Lower leg skin (tissue), 4 donors: ENCODE data around the gene FOXL3. TPM values are rescaled to one million over a fixed set of nuclear protein-coding genes. Genes with fewer than 3 reads are reported as not detected.

ENCODE experiments used
- DNase-seq, 2 donors: peaks; one replicate each; pipeline ENCODE4 v3.0.0-alpha.2; 2019; ENCODE audit warnings: low spot score in 2 of 2
- H3K4me3 ChIP-seq: fragments of 200-600 bp; sonication (generic); 2 replicates; pipeline ENCODE4 v1.5.1; 2017; ENCODE audit warnings: mild to moderate bottlenecking, low read depth; ENCODE audit not compliant: poor library complexity, severe bottlenecking
- POLR2A ChIP-seq, 2 donors: fragments of 450-650 bp; IDR thresholded peaks; one replicate each; pipeline ENCODE4 v1.6.1; 2016 to 2017; ENCODE audit warnings: antibody characterized with exemption in 2 of 2, mild to moderate bottlenecking in 1 of 2, moderate library complexity in 1 of 2
- WGBS, 2 donors: methylation state at CpG; one replicate each; pipeline ENCODE4 v1.1.5; 2018; 5-methylcytosine and 5-hydroxymethylcytosine counted together
- intact Hi-C: fragments of 100-400 bp; cut with DNase I; formaldehyde crosslinking; loops from one replicate; pipeline ENCODE4 v1.15.0; 2023; ENCODE audit warnings: low total_unique reads
- total RNA-seq, 4 donors: library from RNA; depleted of rRNA; stranded (reverse); fragments of >200 nt; gene quantifications; one replicate each; pipeline ENCODE4 v1.1.0, GENCODE V29; 2016
- TF ChIP-seq, protein P1 (sequence below), 3 donors: fragments of 450-650 bp; IDR thresholded peaks; one replicate each; pipeline ENCODE4 v1.5.1; 2016; ENCODE audit warnings: antibody characterized with exemption in 3 of 3, mild to moderate bottlenecking in 3 of 3, moderate library complexity in 2 of 3

FOXL3 gene
- total RNA-seq, 4 donors from 2014 or later: not detected

DNA sequence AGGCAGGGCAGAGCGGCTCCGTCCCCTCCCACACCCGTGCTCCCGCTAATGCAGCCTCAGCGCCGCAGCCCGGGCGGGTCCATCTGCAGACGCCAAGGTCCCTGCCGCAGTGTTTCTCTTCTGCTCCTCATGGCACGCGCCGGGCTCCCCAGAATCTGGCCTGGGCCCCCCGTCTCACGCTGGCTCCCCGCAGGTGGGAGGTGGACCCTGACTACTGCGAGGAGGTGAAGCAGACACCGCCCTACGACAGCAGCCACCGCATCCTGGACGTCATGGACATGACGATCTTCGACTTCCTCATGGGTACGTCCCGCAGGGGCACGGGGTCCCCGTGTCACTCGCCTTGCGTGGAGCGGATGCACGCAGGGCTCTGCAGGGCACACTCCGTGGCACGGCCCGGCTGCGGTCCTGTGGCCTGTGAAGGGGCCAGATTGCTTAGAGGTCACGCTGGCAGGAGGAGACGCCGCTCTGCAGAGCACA lies 33.5 kb upstream of the FOXL3 start:
- no peak for TF ChIP-seq POLR2A (IDR thresholded peaks at IDR 0.05)
- TF ChIP-seq, protein P1, sequence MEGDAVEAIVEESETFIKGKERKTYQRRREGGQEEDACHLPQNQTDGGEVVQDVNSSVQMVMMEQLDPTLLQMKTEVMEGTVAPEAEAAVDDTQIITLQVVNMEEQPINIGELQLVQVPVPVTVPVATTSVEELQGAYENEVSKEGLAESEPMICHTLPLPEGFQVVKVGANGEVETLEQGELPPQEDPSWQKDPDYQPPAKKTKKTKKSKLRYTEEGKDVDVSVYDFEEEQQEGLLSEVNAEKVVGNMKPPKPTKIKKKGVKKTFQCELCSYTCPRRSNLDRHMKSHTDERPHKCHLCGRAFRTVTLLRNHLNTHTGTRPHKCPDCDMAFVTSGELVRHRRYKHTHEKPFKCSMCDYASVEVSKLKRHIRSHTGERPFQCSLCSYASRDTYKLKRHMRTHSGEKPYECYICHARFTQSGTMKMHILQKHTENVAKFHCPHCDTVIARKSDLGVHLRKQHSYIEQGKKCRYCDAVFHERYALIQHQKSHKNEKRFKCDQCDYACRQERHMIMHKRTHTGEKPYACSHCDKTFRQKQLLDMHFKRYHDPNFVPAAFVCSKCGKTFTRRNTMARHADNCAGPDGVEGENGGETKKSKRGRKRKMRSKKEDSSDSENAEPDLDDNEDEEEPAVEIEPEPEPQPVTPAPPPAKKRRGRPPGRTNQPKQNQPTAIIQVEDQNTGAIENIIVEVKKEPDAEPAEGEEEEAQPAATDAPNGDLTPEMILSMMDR (IDR thresholded peaks at IDR 0.05): no peak
- 95 to 96% methylated on average over 38 of the region's 38 CpGs for WGBS, 2 donors
- H3K4me3 ChIP-seq: no peak overlapping the region
- DNase-seq: no peak
- intact Hi-C loops: no loop called here

DNA sequence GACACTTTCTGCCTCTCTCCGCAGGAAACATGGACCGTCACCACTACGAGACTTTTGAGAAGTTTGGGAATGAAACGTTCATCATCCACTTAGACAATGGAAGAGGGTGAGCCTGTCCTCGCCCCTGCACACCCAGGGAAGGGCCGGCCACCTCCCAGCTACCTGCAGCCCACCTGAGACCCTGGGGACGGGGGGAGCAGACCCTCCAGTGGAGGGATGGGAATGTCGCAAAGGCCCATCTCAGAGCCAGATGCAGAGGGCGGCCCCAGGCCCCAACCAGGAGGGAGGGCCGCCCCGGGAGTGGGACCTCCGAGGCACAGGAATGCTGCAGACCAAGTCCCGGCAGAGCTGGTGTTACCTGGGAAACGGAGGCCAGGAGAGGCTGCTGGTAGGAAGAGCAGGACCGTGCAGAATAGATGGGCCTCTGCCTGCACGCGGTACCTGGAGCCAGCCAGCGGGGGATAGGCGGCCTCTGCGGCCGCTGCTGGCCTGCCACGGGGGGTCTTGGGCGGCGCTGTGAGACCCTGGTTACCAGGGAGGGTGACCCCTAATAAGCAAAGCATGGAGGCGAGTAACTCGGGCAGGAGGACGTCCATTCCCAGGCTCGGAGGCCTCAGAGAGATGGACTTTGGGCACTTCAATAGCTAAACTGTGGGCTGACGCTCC lies 32.9 kb upstream of the FOXL3 start:
- no peak overlapping the region for H3K4me3 ChIP-seq
- intact Hi-C loops: no loop called here
- TF ChIP-seq, protein P1 (IDR thresholded peaks at IDR 0.05): no peak
- TF ChIP-seq POLR2A (IDR thresholded peaks at IDR 0.05): no peak
- 86 to 95% methylated on average over 22 to 29 of the region's 29 CpGs for WGBS, 2 donors
- DNase-seq: no peak

DNA sequence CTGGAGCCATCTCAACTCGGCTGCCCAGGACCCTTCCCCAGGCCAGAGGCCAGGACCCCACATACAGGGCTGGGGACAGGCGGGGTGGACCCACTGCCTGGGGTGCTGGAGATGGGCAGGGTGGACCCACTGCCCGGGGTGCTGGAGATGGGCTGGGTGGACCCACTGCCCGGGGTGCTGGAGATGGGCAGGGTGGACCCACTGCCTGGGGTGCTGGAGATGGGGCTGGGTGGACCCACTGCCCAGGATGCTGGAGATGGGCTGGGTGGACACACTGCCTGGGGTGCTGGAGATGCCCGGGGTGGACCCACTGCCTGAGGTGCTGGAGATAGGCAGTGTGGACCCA lies 32.4 kb upstream of the FOXL3 start:
- no peak overlapping the region for H3K4me3 ChIP-seq
- DNase-seq: no peak
- intact Hi-C loops: no loop called here
- TF ChIP-seq, protein P1 (IDR thresholded peaks at IDR 0.05): no peak
- TF ChIP-seq POLR2A (IDR thresholded peaks at IDR 0.05): no peak
- 73 to 82% methylated on average over 5 of the region's 5 CpGs for WGBS, 2 donors

DNA sequence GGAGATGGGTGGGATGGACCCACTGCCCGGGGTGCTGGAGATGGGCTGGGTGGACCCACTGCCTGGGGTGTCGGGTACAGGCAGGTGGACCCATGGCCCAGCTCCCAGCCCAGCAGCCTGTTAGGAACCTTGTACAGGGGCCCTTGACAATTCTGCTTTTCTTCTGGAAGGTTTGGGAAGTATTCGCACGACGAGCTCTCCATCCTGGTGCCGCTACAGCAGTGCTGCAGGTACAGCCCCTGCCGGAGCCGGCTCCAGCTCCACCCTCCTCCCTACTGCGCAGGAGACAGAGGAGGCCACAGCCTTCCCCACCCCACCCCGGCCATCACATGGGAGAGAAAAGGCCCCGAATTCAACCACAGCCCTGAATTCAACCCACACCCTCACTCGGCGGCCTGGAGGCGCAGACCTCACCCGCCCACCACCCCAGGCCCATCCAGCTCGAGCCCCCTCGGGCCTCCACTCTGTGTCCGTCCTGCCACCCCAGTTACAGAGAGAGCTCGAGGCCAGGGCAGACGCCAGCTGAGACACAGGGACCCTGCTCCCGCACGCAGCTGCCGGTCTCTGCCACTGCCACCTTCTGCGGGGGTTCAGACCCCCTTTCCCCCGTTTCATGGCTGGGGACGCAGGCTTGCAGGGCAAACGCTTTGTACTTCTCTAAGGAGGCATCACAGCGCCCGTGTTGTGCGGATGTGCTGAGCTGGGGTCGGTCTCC lies 31.3 kb upstream of the FOXL3 start:
- no peak overlapping the region for H3K4me3 ChIP-seq
- TF ChIP-seq, protein P1 (IDR thresholded peaks at IDR 0.05): no peak
- TF ChIP-seq POLR2A (IDR thresholded peaks at IDR 0.05): no peak
- DNase-seq: no peak
- 89 to 93% methylated on average over 28 to 31 of the region's 31 CpGs for WGBS, 2 donors
- intact Hi-C loops: no loop called here

DNA sequence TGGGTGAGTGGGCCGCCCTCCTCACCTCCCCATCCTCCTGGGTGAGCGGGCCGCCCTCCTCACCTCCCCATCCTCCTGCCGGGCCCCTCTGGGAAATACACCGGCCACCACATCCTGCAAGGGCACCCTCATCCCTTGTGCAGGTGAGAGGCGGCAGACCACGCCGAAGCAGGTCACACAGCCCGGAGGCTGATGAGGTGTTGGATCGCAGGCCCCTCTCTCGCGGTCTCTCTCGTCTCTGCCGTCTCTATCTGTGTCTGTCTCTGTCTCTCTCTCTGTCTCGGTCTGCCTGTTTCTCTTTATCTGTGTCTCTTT lies 30.8 kb upstream of the FOXL3 start:
- no peak for DNase-seq
- intact Hi-C loops: no loop called here
- WGBS, 2 donors: 93 to 95% methylated on average over 15 of the region's 15 CpGs
- no peak for TF ChIP-seq POLR2A (IDR thresholded peaks at IDR 0.05)
- TF ChIP-seq, protein P1 (IDR thresholded peaks at IDR 0.05): no peak
- no peak overlapping the region for H3K4me3 ChIP-seq
